Activated CD8-positive, alpha-beta memory T cell treated with anti-CD3 and anti-CD28 coated beads for 36 hours (primary cell): Measurements from ENCODE around the gene ZAP70. TPM values are rescaled to one million over a fixed set of nuclear protein-coding genes. Genes with fewer than 3 reads are reported as not detected.

Source experiments
- CTCF ChIA-PET: fragments of 350-600 bp; sonication (Branson Sonifier 250); formaldehyde crosslinking; loops from one replicate; lab custom pipeline; 2021; ENCODE audit warnings: antibody characterized with exemption; lab: Charles Lee
- POLR2A ChIA-PET: fragments of 350-600 bp; sonication (Branson Sonifier 250); formaldehyde crosslinking; loops from one replicate; lab custom pipeline; 2021; ENCODE audit warnings: antibody characterized with exemption; lab: Charles Lee
- total RNA-seq, 2 experiments: library from RNA; stranded (reverse); gene quantifications; one replicate each; pipeline ENCODE4 v1.2.3, GENCODE V29; 2021

ZAP70 gene
- total RNA-seq, 2 experiments from 2014 or later = 201 to 206 TPM

DNA sequence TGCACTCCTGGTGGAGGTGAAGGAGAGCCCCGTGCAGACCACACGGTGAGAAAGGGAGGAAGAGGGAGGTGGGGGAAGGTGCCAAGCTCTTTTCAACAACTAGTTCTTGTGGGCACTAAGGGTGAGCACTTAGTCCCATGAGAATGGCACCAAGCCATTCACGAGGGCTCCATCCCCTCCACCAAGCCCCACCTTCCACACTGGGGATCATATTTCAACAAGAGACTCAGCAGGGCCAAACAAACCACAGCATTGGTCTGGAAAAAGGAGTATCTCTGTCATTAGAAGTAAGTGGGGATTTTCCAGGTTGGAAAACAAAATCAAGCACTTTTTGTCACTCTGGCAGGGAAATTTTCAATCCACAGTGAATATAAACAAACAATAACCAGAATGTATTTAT lies 38.4 kb downstream of the ZAP70 start:
- ChIA-PET CTCF (interaction anchor here (1.2 to 1.3 kb wide), 2 partner anchors 42 to 161 kb away, joined by 4 to 6 read pairs; no protein-coding TSS in a partner anchor), POLR2A (no interaction called here)

DNA sequence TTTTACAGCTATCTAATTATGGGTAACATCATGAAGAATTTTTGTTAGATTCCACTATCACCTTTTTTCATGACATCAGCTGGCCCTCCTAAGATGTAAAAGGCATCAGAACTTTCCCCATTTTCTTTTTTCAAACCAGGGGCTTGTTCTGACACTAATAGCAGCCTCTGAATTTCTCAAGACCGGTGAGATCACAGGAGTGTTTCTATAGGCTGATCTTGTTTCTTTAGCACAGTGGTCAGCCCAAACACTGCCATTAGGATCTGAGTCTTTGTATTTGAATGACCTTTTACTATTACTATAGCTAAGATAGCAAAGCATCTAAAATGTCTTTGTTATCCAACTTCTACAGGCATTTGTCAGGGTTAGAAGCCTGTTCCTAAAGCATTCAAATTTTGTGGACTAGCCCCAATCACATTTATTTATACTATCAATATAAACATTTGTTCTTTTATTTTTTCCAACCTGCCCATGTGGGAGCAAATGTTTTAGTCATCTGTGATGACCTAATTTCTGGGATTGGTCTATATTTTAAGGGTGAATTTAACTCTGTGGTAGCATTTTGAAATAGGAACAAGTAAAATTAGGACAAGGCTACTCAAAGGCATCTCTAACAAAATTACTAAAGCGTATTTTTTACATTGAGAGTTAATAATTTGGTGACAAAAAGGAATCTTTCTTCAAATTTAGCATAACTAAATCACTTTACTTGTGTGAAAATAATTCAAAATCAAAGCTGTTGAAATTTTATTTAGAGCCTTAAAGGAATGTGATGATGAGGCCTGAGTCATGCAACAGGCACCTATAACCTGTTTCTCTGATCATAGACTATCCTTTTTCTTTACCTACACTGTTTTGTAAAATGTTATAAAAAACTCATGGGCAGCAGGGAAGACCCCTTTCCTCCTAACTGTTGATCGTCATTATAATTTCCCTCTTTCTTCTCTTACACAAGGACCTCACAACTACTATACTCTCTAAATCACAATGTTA lies 39.3 kb downstream of the ZAP70 start:
- POLR2A ChIA-PET = no interaction called here
- CTCF ChIA-PET = interaction anchor here (0.7 to 1.3 kb wide), 3 partner anchors 12 to 43 kb away, joined by 3 to 6 read pairs (median 3); no protein-coding TSS in a partner anchor

- POLR2A ChIA-PET = no interaction called here
- CTCF ChIA-PET = no interaction called here
Measured at GRCh38 chr2:97754690-97755346, 41.4 kb downstream of the ZAP70 start.

DNA sequence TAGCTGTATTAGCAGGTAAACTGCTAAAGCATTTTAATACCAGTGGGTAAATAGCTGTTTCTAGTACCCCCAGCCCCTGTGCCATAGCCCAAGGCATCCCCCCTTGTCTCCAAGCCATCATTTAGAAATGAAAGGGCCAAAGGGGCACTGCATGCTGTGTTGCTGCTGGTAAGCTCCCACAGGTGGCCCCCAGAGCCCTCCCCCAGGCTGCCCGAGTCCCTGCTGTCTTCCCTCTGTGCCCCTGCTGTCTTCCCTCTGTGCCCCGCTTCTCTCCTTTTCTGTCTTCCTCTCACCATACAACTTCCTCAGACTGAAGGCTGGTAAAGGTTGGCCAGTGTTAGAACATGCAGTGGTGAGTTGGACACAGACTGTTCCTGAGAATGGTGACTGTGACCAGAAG lies 42.1 kb downstream of the ZAP70 start:
- POLR2A ChIA-PET = interaction anchor here (0.5 kb wide), 1 partner anchor 314 kb away, joined by 3 read pairs; no protein-coding TSS in a partner anchor
- CTCF ChIA-PET = no interaction called here

- ChIA-PET CTCF (no interaction called here), POLR2A (no interaction called here)
Measured at GRCh38 chr2:97757062-97757461, 43.7 kb downstream of the ZAP70 start.

DNA sequence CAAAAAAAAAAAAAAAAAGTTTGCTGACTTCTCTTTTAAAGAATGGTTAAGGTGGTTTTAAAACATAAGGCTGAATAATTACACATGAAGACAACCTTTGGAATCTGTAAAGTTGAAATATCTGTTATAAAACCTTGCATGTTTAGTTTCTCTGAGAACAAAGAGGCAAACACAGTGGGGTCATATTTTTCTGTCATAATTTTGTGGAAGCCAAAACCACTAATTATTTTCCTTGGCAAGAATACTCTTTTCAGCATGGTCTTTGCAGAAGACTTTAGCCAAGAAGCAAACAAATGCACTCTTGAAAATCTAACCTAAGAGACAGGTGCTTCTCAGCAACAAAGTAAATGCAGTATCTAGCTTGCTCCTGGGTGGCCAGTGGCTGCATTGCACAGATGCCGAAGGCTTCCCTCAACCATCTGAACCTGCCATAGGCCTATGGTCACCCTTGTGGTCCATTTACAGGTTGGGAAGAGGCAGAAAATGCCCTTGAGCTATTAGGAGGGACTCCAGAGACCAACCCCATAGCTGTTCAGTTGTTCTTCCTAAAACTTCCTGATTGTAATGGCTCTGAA lies 44.8 kb downstream of the ZAP70 start:
- POLR2A ChIA-PET = no interaction called here

GRCh38 chr2:97759727-97760407 lies 46.5 kb downstream of the ZAP70 start:
- CTCF ChIA-PET = interaction anchor here (0.6 kb wide), 1 partner anchor 72 kb away, joined by 3 read pairs; no protein-coding TSS in a partner anchor
- POLR2A ChIA-PET = no interaction called here

More for the DNA sequence above, 44.8 kb downstream of the ZAP70 start:
- CTCF ChIA-PET = no interaction called here

DNA sequence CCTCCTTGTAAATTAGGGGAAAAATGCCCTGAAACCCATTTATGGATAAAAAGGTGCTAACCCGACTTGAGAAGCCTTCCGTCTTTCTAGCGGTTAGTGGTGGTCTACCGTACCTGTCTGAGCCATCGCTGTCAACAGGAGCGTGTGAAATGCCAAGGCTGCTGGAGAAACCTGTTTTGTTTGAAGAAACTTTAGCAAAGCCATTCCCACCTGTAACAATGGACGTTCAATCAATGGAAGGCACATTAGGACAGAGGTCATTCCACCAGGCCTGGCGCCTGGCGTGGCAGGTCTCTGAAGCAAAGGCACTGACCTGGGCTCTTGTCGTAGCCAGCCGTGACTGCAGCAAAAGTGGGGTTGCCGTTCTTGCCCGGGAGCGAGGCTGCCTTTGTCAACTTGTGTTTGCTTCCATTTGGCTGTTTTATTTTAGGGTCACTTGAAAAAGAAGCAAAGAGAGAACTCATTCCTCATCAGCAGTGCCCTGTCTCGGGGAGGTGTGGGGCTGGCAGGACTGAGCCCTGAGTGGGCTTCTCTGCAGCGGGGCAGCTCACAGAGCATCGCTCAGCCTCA lies 47.2 kb downstream of the ZAP70 start:
- ChIA-PET POLR2A (no interaction called here), CTCF (no interaction called here)

GRCh38 chr2:97761192-97761591 lies 47.8 kb downstream of the ZAP70 start:
- ChIA-PET CTCF (no interaction called here), POLR2A (no interaction called here)

DNA sequence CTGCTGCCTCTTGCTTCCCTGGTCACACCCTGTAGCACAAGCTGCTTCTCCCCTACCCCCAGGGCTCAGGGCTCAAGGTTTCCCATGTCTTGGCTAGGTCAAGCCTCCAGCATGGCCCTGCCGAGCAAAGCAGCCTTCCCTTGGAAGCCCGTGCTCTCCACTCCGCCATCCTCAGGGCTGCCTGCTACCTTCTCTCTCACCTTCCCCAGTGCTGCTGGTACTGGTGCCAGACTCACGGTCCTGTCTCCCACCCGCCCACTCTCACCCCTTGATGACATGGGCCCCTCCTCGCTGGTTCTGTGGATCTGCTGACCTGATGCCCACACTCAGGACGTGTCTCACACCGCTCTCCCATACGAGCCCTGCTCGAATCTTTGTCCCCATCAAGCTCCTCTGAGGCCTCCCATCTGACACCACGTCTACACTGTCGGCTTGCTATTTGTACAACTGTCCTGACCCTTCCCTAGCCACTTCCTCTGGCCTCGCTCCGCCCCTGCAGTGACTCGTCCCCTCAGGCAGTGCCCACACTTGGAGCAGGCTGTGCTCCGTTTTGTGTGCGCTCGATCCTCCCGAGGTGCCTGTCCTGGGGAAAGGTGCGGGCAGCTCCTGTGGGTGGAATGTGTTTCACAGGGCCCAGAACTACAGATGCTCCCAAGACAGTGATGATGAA lies 49.9 kb downstream of the ZAP70 start:
- POLR2A ChIA-PET = no interaction called here
- CTCF ChIA-PET = interaction anchor here (1.2 kb wide), 1 partner anchor 15 kb away, joined by 3 read pairs; no protein-coding TSS in a partner anchor

GRCh38 chr2:97764559-97765263 lies 51.3 kb downstream of the ZAP70 start:
- ChIA-PET POLR2A (interaction anchor here (0.6 to 1.1 kb wide), 2 partner anchors 16 to 67 kb away, joined by 3 to 4 read pairs; no protein-coding TSS in a partner anchor), CTCF (interaction anchor here (1.1 to 1.2 kb wide), 2 partner anchors 11 to 17 kb away, joined by 3 read pairs; no protein-coding TSS in a partner anchor)

GRCh38 chr2:97765933-97766332 lies 52.6 kb downstream of the ZAP70 start:
- ChIA-PET CTCF (no interaction called here), POLR2A (interaction anchor here (1.1 kb wide), 1 partner anchor 18 kb away, joined by 3 read pairs; no protein-coding TSS in a partner anchor)

- CTCF ChIA-PET = interaction anchor here (0.9 to 1.3 kb wide), 2 partner anchors 18 to 58 kb away, joined by 3 read pairs; no protein-coding TSS in a partner anchor
- POLR2A ChIA-PET = no interaction called here
Measured at GRCh38 chr2:97766567-97766966, 53.2 kb downstream of the ZAP70 start.

GRCh38 chr2:97769308-97769707 lies 55.9 kb downstream of the ZAP70 start:
- POLR2A ChIA-PET = no interaction called here
- CTCF ChIA-PET = no interaction called here

DNA sequence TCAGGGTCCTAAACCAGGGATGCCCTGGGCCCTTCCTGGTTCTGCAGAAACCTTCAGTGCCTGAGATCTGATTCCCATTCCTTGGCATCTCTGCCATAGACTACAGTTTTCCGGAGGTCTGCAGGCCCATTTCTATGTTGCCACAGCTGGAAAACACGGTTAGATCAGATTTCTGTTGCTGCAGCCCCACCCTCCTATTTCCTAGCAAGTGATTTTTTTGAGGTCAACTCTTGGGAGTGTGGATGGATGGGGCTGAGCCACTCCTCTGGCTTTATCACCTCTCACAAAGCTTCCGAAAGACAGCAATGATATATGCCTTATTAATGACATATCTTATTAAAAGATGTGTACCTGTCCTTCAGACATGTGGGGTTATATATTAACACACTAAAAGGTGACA lies 56.3 kb downstream of the ZAP70 start:
- ChIA-PET POLR2A (no interaction called here), CTCF (no interaction called here)

- ChIA-PET CTCF (no interaction called here), POLR2A (no interaction called here)
Measured at GRCh38 chr2:97770445-97770844, 57.1 kb downstream of the ZAP70 start.

- ChIA-PET POLR2A (no interaction called here), CTCF (interaction anchor here (0.6 to 1.3 kb wide), 3 partner anchors 27 to 1057 kb away, joined by 3 to 4 read pairs (median 4); no protein-coding TSS in a partner anchor)
Measured at GRCh38 chr2:97774425-97774824, 61.0 kb downstream of the ZAP70 start.
